ENCODE results near the gene EXD3. TPM values are rescaled to one million over a fixed set of nuclear protein-coding genes. Genes with fewer than 3 reads are reported as not detected.

EXD3 gene
- total and polyA plus RNA-seq, 9 of the 15 experiments (the other 6 are each of a cell fraction or from before 2014, with no cell fraction given): 0.29 to 12.5 (median 3.9) TPM

DNA sequence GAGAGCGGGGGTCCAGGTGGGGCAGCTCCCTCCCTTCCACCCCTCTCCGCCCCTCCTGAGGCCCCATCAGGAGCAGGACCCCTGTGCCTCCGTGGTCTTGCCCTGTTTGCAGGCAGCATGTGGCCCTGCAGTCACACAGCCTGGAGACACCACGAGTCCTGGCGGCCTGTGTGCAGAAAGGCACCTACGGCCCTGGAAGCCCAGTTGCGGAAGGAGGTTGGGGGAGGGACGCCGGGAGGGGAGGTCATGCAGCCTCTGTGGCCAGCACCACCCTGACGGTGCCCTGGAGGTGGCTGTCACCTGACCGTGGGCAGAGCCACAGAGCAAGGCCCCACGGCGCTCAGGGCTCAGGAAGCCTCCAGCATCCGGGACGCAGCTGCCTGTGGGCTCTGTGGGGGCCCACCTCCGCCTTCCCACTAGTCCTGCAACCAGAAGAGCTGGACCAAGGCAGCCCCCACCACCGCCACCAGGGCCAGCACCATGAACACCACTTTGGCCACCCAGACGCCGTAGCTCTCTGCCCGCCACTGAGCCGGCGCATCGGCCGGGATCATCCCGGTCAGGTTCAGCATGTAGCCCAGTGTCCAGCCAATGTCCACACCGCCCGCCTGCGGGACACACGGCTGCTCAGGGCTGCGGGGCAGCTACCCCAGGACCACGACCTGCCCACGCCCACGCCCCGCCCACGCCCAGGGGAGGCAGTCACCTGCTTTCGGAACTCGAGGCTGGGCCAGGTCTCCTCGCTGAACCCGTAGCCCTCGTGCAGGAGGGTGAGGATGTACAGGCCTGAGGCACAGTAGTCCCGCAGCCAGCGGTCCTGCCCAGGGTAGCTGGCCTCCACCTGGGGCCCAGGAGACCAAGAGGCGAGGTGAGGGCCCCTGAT is 11.8 kb upstream of the EXD3 start:
- no peaks in the 10 kb centered on the region for H4K20me1 ChIP-seq (replicated peaks; ENCODE audit: control insufficient read depth, insufficient read depth, low read length)
- no peaks in the 10 kb centered on the region for H3K9me1 ChIP-seq (ENCODE audit: control insufficient read depth, insufficient read depth, low read length)
- intact Hi-C loops (cut with micrococcal nuclease) (no loop called here), in situ Hi-C loops (cut with MboI) (no loop called here)
- no peaks in the 10 kb centered on the region for H3K9me3 ChIP-seq (replicated peaks; ENCODE audit: control insufficient read depth, insufficient read depth, low read depth, low read length)
- ChIA-PET CTCF (ENCODE audit: low intra/inter-chr PET ratio) (no interaction called here), POLR2A (interaction anchor here (0.5 to 3.5 kb wide), 4 partner anchors 10 to 206 kb away, joined by 3 to 21 read pairs (median 3); partner anchors contain the start of genes EXD3 and NOXA1)
- no peaks in the 10 kb centered on the region for H3K36me3 ChIP-seq (ENCODE audit: control insufficient read depth, insufficient read depth, low read length)
- no TSS peak for BruUV-seq (replicated peaks)
- H3K27ac ChIP-seq (ENCODE audit: extremely low read depth, low read depth, low read length): no peak overlapping the region
- no peak overlapping the region for H3K4me2 ChIP-seq (ENCODE audit: insufficient read depth, low read length)
- TF ChIP-seq ZNF263 (CRISPR knock-in tag; IDR thresholded peaks at IDR 0.05; ENCODE audit: borderline replicate concordance) (no peak), EGR1 (conservative IDR thresholded peaks at IDR 0.05) (peak; percentile 28)
- TF ChIP-seq, protein P1, sequence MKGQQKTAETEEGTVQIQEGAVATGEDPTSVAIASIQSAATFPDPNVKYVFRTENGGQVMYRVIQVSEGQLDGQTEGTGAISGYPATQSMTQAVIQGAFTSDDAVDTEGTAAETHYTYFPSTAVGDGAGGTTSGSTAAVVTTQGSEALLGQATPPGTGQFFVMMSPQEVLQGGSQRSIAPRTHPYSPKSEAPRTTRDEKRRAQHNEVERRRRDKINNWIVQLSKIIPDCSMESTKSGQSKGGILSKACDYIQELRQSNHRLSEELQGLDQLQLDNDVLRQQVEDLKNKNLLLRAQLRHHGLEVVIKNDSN (CRISPR knock-in tag; IDR thresholded peaks at IDR 0.05): 0 out of 2 replicates have a peak, but pooled peaks have one; percentile 6
- no peak for FAIRE-seq
- no peak for DNase-seq (ENCODE audit: extremely low read depth in 1 of 4, low spot score in 3 of 4)
- H3K79me2 ChIP-seq (ENCODE audit: control insufficient read depth, insufficient read depth, low read length): no peaks in the 10 kb centered on the region
- no peaks in the 10 kb centered on the region for H3K27me3 ChIP-seq (ENCODE audit: control insufficient read depth in 2 of 2, insufficient read depth in 2 of 2, low read length in 2 of 2)
- H3K9ac ChIP-seq (ENCODE audit: insufficient read depth in 1 of 2, low read depth in 2 of 2, low read length in 2 of 2): peak overlapping the region in 1 of 2 experiments; percentile 91; a peak in 1 of 4 replicates
- no peak overlapping the region for H3K4me3 ChIP-seq
- H2AFZ ChIP-seq (ENCODE audit: low read depth, low read length): no peak overlapping the region
- no peak for ATAC-seq
- peaks cover 14 to 91% of the 10 kb centered on the region in 2 experiments; a peak in 4 of 5 replicates for H3K4me1 ChIP-seq (replicated peaks in 1 of 2; ENCODE audit: control insufficient read depth in 2 of 2, insufficient read depth in 2 of 2, low read length in 2 of 2)
- WGBS (ENCODE audit: insufficient coverage, low coverage, missing lambda C conversion rate): 81% methylated on average over 38 of the region's 43 CpGs
